ENCODE results near the gene RAB3D. TPM values are rescaled to one million over a fixed set of nuclear protein-coding genes. Genes with fewer than 3 reads are reported as not detected.
"Not testable (repeated sequence)": the region's sequence is repeated elsewhere in the genome, so short reads cannot be mapped to it uniquely, and the experiment has no call there.

Gene RAB3D
- total RNA-seq, 1 donor from 2014 or later, result 8.2 TPM

- intact Hi-C loops (cut with micrococcal nuclease), result loop anchor here (10.0 kb wide), 1 partner anchor 949 kb away; the partner anchor contains the start of gene PDE4A
These were observed 33.9 kb upstream of the RAB3D start for GRCh38 chr19:11373166-11373884.

- intact Hi-C loops (cut with micrococcal nuclease), result loop anchor here (10.0 kb wide), 1 partner anchor 946 kb away; the partner anchor contains the start of gene PDE4A
These were observed 31.3 kb upstream of the RAB3D start for GRCh38 chr19:11370744-11371143.

- intact Hi-C loops (cut with micrococcal nuclease), result no loop called here
These were observed 28.1 kb upstream of the RAB3D start for GRCh38 chr19:11367528-11367927.

GRCh38 chr19:11365557-11366117 lies 26.2 kb upstream of the RAB3D start:
- intact Hi-C loops (cut with micrococcal nuclease), result no loop called here

- intact Hi-C loops (cut with micrococcal nuclease), result no loop called here
These were observed 25.5 kb upstream of the RAB3D start for GRCh38 chr19:11364935-11365334.

GRCh38 chr19:11364296-11364904 lies 24.9 kb upstream of the RAB3D start:
- intact Hi-C loops (cut with micrococcal nuclease), result no loop called here

- intact Hi-C loops (cut with micrococcal nuclease), result no loop called here
These were observed 24.4 kb upstream of the RAB3D start for GRCh38 chr19:11363881-11364280.

- intact Hi-C loops (cut with micrococcal nuclease), result no loop called here
These were observed 22.6 kb upstream of the RAB3D start for GRCh38 chr19:11361771-11362731.

GRCh38 chr19:11361037-11361770 lies 21.7 kb upstream of the RAB3D start:
- intact Hi-C loops (cut with micrococcal nuclease), result no loop called here

GRCh38 chr19:11359421-11359820 lies 20.0 kb upstream of the RAB3D start:
- intact Hi-C loops (cut with micrococcal nuclease), result no loop called here

GRCh38 chr19:11356676-11357550 lies 17.5 kb upstream of the RAB3D start:
- intact Hi-C loops (cut with micrococcal nuclease), result no loop called here

- intact Hi-C loops (cut with micrococcal nuclease), result no loop called here
These were observed 16.6 kb upstream of the RAB3D start for GRCh38 chr19:11356074-11356397.

- intact Hi-C loops (cut with micrococcal nuclease), result loop anchor here (1.0 kb wide), 6 partner anchors 9 to 150 kb away; partner anchors contain the start of genes CCDC159, ODAD3, PRKCSH and RAB3D
These were observed 16.0 kb upstream of the RAB3D start, which contains the start of gene PLPPR2 for GRCh38 chr19:11355160-11356073. PLPPR2 (plus strand) TSS chr19:11355432; CDS start chr19:11357674, 2,242 bp downstream.

- intact Hi-C loops (cut with micrococcal nuclease), result not testable (repeated sequence)
These were observed 14.6 kb upstream of the RAB3D start for GRCh38 chr19:11354102-11354501.

GRCh38 chr19:11349171-11349570 lies 9.7 kb upstream of the RAB3D start:
- intact Hi-C loops (cut with micrococcal nuclease), result no loop called here

GRCh38 chr19:11347546-11348039 lies 8.1 kb upstream of the RAB3D start:
- intact Hi-C loops (cut with micrococcal nuclease), result loop anchor here (2.0 kb wide), 1 partner anchor 191 kb away; no protein-coding TSS in a partner anchor

- intact Hi-C loops (cut with micrococcal nuclease), result loop anchor here (1.0 to 2.0 kb wide), 12 partner anchors 8 to 475 kb away; partner anchors contain the start of genes CARM1, ODAD3, PLPPR2 and PRKCSH
These were observed 6.9 kb upstream of the RAB3D start, which contains the start of the genes CCDC159 and TMEM205 for GRCh38 chr19:11346104-11346940. CCDC159 (plus strand) TSS chr19:11346519; CDS start chr19:11346607, 88 bp downstream. TMEM205 (minus strand) TSS chr19:11346268; CDS start chr19:11345619, 649 bp downstream.
